ENCODE measurements around the gene PRICKLE2.

Gene PRICKLE2

DNA sequence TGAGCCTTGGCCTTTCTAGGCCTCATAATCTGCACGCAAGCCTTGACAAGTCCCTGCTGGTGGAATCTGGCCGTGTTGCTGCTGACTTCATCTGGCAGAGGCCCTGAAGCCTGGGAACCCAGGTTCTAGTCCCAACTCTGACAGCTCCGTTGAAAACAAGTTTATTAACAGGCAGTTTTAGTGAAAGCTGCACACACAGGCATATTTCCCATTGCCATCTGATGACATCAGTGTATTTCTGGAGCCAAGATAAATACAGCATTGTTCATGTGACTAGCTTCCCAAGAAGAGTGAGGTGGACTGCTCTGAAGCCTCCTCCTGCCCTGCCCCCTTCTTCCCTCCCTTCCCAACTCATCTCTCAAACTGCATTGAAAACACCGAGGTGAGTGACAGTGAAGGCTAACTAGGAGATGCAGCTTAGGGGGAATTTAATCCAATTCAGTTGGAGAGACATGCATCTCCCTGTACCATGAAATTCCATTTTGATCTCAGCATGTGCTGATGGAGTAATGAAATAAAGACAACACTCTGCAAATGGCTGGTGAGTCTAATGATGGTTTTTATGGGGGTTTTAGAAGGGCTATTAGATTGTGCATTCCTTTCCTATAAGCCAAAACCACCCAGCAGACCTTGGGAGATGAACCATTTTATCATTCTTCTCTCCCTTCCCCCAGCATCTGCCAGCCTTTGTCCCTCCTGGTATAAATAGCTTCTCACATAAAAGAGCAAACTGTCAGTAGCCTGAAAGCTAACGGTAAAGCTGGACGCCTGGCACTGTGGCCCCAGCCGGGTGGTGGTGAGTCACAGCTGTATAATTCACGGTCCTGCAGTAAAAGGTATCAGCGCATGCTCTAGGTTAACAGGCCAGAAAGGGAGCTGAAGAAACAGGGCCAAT lies 38.0 kb downstream of the PRICKLE2 start:
- no peak for DNase-seq

DNA sequence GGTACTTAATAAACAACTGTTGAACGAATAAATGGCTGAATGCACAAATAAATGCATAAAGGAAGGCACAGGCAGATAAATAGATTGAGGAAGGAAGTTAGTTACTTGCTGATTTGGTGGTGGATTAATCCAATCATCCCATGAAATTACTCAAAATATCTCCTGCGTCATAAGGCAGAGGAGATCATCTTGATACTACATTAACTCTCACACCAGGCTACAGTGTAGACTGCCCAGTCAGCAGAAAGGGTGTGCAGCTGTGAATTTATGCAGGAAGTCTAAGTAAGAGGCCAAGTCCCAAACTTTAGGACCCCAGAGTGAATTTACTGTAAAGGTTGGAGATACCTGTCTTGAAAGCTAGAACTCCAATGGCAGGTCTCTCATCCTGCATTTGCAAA lies 38.6 kb downstream of the PRICKLE2 start:
- DNase-seq, result no peak

GRCh38 chr3:64185436-64185835 lies 39.8 kb downstream of the PRICKLE2 start:
- no peak for DNase-seq

DNA sequence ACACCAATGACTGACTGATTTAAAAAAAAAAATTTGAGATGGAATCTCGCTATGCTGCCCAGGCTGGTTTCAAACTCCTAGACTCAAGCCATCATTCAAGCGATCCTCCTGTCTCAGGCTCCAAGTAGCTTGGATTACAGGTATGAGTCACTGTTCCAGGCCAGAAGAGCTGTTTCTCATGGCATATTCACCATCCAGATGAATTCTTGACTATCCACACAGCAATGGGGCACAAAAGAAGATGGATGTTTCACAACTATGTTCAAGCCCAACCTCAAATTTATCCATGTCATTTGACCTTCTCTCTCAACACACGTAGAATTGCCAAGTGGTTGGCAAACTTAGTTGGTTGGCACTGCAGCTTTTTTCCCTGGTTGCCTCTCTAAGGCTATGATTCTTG lies 40.6 kb downstream of the PRICKLE2 start:
- DNase-seq, result no peak

GRCh38 chr3:64179860-64180259 lies 45.4 kb downstream of the PRICKLE2 start:
- DNase-seq, result no peak

GRCh38 chr3:64179249-64179648 lies 46.0 kb downstream of the PRICKLE2 start:
- no peak for DNase-seq

DNA sequence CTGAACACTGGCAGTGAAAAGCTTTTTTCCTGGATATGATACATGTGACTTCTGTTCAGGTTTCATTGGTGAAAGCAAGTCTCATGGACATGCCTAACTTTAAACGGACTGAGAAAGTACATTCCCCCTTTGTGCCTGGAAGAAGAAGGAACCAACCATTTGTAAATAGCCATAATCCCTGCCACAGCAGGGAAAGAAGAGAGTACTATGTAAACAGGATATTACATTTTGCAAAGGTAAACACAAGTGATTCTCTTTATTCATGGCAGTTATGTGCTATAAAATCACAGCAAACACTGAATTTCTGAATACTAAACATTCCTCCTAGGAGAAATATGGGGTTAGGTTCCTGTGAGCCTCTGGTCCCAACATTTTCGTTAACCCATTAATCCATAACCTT lies 46.8 kb downstream of the PRICKLE2 start:
- DNase-seq, result no peak

DNA sequence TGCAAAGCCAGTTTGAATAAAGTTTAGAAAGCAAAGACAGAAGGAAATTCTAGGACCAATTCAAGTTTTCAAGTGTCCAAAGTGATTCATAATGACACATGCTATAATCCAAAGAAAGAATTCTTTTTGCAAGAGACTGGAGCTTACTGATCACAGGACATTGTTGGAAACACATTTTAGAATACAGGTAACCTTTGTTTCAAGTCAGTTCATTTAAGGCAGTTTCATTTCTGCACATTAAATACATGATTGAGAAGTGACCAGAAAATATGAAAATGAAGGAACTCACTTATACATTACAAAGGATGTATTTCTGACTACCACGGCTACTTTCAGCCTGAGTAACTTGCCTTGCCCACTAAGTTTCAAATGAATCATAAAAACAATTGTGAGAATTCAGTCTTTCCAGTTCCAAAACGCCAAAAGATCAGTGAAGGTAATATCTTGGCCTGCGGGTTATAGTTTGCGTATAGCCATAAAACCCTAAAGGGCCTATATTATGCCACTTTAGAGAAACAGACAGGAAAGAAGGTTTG lies 48.7 kb downstream of the PRICKLE2 start:
- no peak for DNase-seq

GRCh38 chr3:64174328-64174727 lies 50.9 kb downstream of the PRICKLE2 start:
- no peak for DNase-seq

DNA sequence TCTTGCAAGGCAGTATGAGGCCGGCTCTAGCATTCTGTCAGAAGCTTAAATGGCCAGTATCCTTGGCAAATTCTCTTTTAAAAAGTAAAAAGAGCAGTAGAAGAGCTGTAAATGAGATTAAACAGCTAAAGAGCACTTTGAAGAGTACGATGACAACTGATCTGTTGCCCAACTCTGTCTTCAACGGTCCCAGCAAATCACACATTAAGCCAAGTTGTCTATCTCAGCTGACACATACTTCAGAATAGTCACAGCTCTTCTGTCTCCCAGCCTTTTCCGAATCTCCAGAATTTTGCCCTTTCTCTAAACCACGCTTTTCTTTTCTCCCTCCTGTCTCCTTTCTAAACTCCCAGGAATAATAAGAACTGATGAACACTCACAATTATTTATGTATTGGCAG lies 51.7 kb downstream of the PRICKLE2 start:
- DNase-seq, result no peak

- no peak for DNase-seq
Observed at GRCh38 chr3:64170270-64170669, 55.0 kb downstream of the PRICKLE2 start.

DNA sequence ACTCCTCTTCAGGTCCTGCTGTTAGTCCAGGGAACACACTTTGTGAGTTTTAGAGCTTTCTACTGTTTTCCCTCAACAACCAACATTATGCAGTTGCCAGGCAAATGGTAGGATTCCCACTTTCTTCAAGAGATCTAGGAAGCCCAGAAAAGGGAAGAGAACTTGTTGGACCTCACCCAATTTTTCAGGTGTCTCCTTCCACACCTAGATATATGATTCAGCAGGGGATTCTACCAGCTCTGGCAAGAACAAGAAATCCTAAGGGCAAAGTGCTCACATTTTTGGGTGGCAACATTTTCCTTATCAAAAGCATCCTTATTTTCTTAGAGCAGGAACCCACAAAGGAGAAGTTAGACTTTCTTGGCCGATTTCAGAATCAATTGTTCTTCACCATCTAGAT lies 57.4 kb downstream of the PRICKLE2 start:
- no peak for DNase-seq

DNA sequence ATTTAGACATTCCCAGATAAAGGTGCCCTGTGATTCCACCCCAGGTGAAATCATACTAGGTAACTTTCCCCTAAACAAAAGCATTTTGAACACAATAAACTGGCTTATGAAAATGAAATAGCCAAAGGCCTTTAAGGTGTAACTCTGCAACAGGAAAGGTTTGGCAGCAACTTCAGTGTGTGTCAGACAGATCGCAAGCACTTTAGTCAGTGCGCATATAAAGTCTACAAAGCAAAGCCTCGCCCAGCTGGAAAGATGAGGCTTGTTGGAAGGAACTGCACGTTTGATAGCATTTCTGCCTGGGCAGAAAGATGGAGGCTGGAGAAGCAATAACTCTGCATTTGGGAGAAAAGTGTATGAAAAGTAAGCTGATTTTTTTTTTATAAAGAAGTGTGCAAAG lies 57.9 kb downstream of the PRICKLE2 start:
- DNase-seq, result no peak

- DNase-seq, result no peak
Observed at GRCh38 chr3:64166584-64167162, 58.6 kb downstream of the PRICKLE2 start.

- no peak for DNase-seq
Observed at GRCh38 chr3:64164349-64164748, 60.9 kb downstream of the PRICKLE2 start.

GRCh38 chr3:64163755-64164148 lies 61.5 kb downstream of the PRICKLE2 start:
- DNase-seq, result no peak

- no peak for DNase-seq
Observed at GRCh38 chr3:64163019-64163754, 62.1 kb downstream of the PRICKLE2 start.

DNA sequence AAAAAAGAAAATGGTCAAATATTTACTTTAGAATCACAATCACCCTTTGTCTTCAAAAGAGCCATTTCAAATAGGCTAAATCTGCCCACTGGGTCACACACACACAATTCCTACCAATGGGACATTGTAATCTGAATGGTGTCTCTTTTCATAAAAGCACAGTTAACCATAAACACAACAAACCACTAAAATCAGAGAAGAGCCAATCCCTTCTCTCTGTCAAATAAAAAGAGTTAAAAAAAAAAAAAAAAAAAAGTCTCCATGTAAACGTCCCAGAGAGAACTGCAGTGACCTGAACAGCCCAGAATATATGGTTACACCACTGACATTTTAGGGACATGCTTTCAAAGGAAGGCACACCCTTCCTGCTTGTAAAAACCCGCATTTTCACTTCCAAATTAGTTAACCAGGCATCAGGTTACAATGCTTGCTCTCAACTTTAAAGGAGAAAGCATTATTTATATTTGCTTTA lies 63.7 kb downstream of the PRICKLE2 start:
- no peak for DNase-seq

- DNase-seq, result no peak
Observed at GRCh38 chr3:64160000-64160695, 65.1 kb downstream of the PRICKLE2 start.

DNA sequence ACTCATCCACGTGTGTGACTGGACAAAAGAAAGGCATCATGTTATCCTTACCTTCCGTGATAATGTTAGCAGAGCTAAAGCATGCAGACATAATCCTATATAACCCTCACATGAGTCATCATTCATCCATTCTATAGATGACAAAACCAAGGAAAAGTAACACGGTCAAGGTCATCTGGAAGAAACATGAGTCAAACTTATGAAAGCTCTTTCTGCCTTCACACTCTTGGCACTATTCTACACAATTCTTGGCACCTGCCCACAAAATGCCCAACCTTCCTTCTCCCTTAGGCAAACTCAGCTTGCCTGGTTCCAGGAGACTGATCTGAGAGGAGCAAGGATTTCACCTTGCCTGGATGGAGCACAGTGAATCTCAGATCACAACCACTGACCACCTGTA lies 66.9 kb downstream of the PRICKLE2 start:
- DNase-seq, result no peak

- DNase-seq, result no peak
Observed at GRCh38 chr3:64157150-64158035, 67.9 kb downstream of the PRICKLE2 start.

- no peak for DNase-seq
Observed at GRCh38 chr3:64155328-64155727, 69.9 kb downstream of the PRICKLE2 start.
